ENCODE data around the gene SLC8A1.

The SLC8A1 gene

DNA sequence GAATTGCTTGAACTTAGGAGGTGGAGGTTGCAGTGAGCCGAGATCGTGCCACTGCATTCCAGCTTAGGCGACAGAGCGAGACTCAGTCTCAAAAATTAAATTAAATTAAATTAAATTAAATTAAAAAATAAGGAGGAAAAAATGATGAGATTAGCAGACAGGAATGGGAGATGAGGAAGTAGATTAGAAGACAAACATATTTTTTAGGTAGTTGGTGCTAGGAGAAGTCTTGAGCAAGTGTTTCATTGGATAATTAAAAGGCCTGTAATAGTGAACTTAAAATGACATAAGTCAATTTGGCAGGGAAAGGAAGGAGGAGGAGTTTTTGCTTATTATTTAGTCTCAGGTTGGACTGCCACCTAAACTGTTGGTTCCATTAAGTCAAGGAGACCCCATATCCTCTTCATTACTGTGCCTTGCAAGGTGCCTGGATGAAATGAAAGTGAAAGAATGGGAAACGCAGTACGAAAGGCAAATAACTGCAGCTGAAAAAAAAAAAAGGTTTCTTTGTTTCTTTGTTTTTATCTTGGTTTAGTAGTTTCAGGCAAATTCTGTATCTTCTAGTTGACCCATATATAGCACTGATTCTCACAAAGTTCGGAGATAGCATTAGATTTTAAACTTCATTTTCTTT, 162.0 kb downstream of the SLC8A1 start:
- no peaks in the 10 kb centered on the region for H3K27me3 ChIP-seq (ENCODE audit: control insufficient read depth, insufficient read depth, low read length)
- H3K9me3 ChIP-seq (ENCODE audit: control insufficient read depth, insufficient read depth, low read length) = no peaks in the 10 kb centered on the region
- no peak overlapping the region for H3K9ac ChIP-seq (ENCODE audit: low read depth, low read length)
- no peak overlapping the region for H3K4me3 ChIP-seq (ENCODE audit: low read depth, low read length)
- H3K36me3 ChIP-seq (ENCODE audit: control insufficient read depth, insufficient read depth, low read length) = no peaks in the 10 kb centered on the region
- no peaks in the 10 kb centered on the region for H3K4me1 ChIP-seq (ENCODE audit: control insufficient read depth, insufficient read depth, low read length)

DNA sequence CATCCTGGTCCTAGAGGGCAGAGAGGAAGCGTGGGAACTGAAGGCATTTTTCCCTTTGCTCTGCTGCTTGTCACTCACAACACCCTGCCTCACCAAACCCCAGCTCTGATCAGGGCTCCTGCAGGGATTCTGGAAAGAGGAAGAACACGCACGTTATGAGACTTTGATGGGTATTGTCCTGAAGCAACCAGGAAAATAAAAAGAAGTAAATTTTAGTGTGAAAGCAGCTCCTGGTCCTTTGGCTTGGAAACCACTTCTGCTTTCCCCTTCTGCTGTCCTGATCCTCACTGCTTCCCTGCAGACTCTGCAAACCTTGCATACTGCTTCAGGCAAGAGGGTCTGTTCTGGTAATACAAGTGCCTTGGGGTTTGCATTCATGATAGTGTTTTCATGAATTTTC, 164.1 kb downstream of the SLC8A1 start:
- Histone ChIP-seq H3K27me3 (ENCODE audit: control insufficient read depth, insufficient read depth, low read length) (no peaks in the 10 kb centered on the region), H3K4me3 (ENCODE audit: low read depth, low read length) (no peak overlapping the region), H3K9ac (ENCODE audit: low read depth, low read length) (no peak overlapping the region), H3K4me1 (ENCODE audit: control insufficient read depth, insufficient read depth, low read length) (no peaks in the 10 kb centered on the region), H3K36me3 (ENCODE audit: control insufficient read depth, insufficient read depth, low read length) (no peaks in the 10 kb centered on the region), H3K9me3 (ENCODE audit: control insufficient read depth, insufficient read depth, low read length) (no peaks in the 10 kb centered on the region)

DNA sequence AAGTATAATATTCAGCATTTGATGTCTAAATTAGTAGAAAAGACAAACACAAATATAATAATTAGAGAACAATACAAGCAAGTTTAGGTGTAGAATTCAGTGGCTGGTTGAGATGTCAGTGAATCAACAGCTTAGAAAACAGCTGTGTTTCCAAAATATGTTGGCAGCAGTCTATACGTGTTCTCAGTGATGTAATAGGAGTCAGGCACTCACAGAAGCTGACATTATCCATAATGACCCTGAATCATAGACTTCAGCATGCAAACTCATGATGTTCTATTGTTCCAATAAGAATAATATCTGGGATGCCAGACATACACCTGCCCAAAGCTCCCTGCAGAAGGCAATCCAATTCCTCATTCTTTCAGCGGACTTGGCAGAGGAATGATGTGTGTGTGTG, 164.7 kb downstream of the SLC8A1 start:
- Histone ChIP-seq H3K9me3 (ENCODE audit: control insufficient read depth, insufficient read depth, low read length) (no peaks in the 10 kb centered on the region), H3K4me1 (ENCODE audit: control insufficient read depth, insufficient read depth, low read length) (no peaks in the 10 kb centered on the region), H3K4me3 (ENCODE audit: low read depth, low read length) (no peak overlapping the region), H3K36me3 (ENCODE audit: control insufficient read depth, insufficient read depth, low read length) (no peaks in the 10 kb centered on the region), H3K9ac (ENCODE audit: low read depth, low read length) (no peak overlapping the region), H3K27me3 (ENCODE audit: control insufficient read depth, insufficient read depth, low read length) (no peaks in the 10 kb centered on the region)

DNA sequence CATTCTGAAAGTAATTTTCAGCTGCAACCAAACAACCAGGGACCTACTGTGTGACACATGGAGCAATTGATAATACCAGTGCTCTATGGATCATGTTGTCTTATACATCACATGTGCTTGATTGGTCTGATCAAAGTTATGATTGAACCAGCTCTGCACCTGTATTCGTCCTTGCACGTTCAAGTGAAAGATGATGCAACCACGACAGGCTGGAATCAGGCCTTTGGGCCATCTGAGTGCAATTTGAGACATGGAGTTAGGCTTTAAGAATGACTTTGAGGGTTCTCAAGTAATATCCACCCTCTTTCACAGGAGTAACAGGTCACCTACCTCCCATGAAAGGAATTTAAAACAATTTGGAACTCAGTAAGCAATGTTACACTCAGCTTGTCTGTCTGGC, 165.2 kb downstream of the SLC8A1 start:
- no peak overlapping the region for H3K4me3 ChIP-seq (ENCODE audit: low read depth, low read length)
- H3K36me3 ChIP-seq (ENCODE audit: control insufficient read depth, insufficient read depth, low read length) = no peaks in the 10 kb centered on the region
- H3K27me3 ChIP-seq (ENCODE audit: control insufficient read depth, insufficient read depth, low read length) = no peaks in the 10 kb centered on the region
- H3K4me1 ChIP-seq (ENCODE audit: control insufficient read depth, insufficient read depth, low read length) = no peaks in the 10 kb centered on the region
- no peak overlapping the region for H3K9ac ChIP-seq (ENCODE audit: low read depth, low read length)
- H3K9me3 ChIP-seq (ENCODE audit: control insufficient read depth, insufficient read depth, low read length) = no peaks in the 10 kb centered on the region

DNA sequence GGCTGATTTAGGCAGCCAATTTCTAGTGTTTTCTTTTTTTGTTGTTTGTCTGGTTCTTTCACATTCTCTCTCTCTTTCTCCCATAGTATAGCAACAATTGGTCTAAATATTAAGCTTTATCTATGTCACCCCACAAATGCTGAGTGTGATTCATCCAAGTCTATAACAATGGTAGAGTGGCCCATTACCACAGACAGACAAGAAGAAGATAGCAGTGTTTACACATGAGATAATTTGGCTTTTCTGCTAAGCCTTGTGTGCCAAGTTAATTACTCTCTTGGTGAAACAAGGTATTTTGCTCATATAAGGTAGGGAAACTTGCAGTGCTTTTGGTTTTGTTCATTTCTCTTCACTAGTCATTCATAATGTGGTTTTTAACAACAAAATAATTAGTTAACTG, 166.5 kb downstream of the SLC8A1 start:
- Histone ChIP-seq H3K9ac (ENCODE audit: low read depth, low read length) (no peak overlapping the region), H3K27me3 (ENCODE audit: control insufficient read depth, insufficient read depth, low read length) (no peaks in the 10 kb centered on the region), H3K36me3 (ENCODE audit: control insufficient read depth, insufficient read depth, low read length) (no peaks in the 10 kb centered on the region), H3K9me3 (ENCODE audit: control insufficient read depth, insufficient read depth, low read length) (no peaks in the 10 kb centered on the region), H3K4me1 (ENCODE audit: control insufficient read depth, insufficient read depth, low read length) (no peaks in the 10 kb centered on the region), H3K4me3 (ENCODE audit: low read depth, low read length) (no peak overlapping the region)

DNA sequence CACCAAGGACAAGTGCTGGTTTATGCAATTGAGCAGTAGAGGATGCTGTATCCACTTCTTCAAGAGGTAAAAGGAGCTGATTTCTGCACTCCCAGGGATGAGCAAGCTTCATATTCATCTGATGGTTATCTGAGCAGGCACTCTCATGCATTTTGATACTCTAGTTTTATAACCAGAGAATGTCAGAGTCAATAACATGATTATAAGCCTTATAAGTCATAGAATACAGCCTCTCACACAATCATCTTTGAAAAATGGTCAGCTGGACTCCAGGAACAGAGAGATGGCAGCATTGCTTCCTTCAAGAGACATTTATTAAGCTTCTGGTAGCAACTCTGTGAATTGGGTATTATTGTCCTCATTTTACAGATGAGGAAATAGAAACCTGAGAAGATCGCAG, 167.1 kb downstream of the SLC8A1 start:
- Histone ChIP-seq H3K9ac (ENCODE audit: low read depth, low read length) (no peak overlapping the region), H3K4me1 (ENCODE audit: control insufficient read depth, insufficient read depth, low read length) (no peaks in the 10 kb centered on the region), H3K9me3 (ENCODE audit: control insufficient read depth, insufficient read depth, low read length) (no peaks in the 10 kb centered on the region), H3K27me3 (ENCODE audit: control insufficient read depth, insufficient read depth, low read length) (no peaks in the 10 kb centered on the region), H3K36me3 (ENCODE audit: control insufficient read depth, insufficient read depth, low read length) (no peaks in the 10 kb centered on the region), H3K4me3 (ENCODE audit: low read depth, low read length) (no peak overlapping the region)

DNA sequence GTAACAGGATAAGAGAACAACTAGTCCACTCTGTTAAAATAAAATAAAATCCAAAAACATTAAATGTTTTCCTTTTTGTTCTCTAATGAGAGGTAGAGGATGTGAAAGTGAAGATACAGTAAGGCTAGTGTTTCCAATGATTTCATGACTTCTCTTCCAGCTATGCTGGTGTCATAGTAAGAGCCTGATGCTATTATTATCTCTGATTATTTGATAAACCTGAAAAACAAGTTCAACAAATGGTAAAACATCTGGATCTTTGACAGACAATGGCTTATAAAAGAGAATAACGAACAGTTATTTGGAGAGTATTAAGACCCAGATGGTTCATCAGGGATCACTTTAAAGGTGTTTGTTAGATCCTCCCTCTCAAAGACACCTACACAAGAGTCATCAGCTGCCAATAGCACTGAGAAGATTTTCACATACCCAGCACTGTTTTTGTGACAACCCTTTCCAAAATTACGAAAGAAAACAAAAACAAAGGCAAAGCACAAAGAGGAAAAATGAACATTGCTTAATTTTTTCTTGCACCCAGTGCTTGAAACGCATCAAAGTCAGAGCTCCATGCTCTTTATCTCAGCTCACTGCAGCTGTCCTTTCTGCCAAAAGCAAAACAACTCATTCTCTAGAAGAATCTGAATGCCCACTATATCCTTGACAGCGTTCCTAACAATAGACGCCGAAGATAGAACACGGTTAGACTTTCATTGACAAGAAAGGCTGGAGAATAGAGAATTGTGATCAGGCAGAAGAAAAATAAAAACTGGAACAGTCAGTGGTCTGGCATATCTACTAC, 168.6 kb downstream of the SLC8A1 start:
- H3K4me3 ChIP-seq (ENCODE audit: low read depth, low read length) = no peak overlapping the region
- H3K4me1 ChIP-seq (ENCODE audit: control insufficient read depth, insufficient read depth, low read length) = no peaks in the 10 kb centered on the region

DNA sequence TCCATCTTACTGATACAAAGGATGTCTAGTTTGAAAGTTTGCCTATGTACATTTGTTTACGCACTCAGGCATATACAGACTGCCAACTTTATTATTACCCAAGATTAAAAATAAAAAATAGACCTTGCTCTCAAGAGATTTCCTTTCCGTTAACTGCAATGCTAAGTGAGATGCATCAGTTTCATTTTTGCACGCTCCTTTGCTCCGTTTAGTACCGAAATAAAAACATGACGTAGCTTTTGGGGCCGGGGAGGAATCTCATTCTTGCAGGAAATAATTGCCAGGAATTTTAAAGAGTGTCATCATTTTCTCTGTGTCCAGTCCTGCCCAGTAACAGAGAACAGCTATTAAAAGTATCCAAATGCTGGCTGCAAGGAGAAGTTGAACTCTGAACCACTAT, 169.5 kb downstream of the SLC8A1 start:
- no peak overlapping the region for H3K9ac ChIP-seq (ENCODE audit: low read depth, low read length)
- H3K27me3 ChIP-seq (ENCODE audit: control insufficient read depth, insufficient read depth, low read length) = no peaks in the 10 kb centered on the region
- no peaks in the 10 kb centered on the region for H3K4me1 ChIP-seq (ENCODE audit: control insufficient read depth, insufficient read depth, low read length)
- H3K9me3 ChIP-seq (ENCODE audit: control insufficient read depth, insufficient read depth, low read length) = no peaks in the 10 kb centered on the region
- H3K36me3 ChIP-seq (ENCODE audit: control insufficient read depth, insufficient read depth, low read length) = no peaks in the 10 kb centered on the region
- H3K4me3 ChIP-seq (ENCODE audit: low read depth, low read length) = no peak overlapping the region

More for the DNA sequence above, 168.6 kb downstream of the SLC8A1 start:
- Histone ChIP-seq H3K9ac (ENCODE audit: low read depth, low read length) (no peak overlapping the region), H3K9me3 (ENCODE audit: control insufficient read depth, insufficient read depth, low read length) (no peaks in the 10 kb centered on the region), H3K27me3 (ENCODE audit: control insufficient read depth, insufficient read depth, low read length) (no peaks in the 10 kb centered on the region), H3K36me3 (ENCODE audit: control insufficient read depth, insufficient read depth, low read length) (no peaks in the 10 kb centered on the region)

DNA sequence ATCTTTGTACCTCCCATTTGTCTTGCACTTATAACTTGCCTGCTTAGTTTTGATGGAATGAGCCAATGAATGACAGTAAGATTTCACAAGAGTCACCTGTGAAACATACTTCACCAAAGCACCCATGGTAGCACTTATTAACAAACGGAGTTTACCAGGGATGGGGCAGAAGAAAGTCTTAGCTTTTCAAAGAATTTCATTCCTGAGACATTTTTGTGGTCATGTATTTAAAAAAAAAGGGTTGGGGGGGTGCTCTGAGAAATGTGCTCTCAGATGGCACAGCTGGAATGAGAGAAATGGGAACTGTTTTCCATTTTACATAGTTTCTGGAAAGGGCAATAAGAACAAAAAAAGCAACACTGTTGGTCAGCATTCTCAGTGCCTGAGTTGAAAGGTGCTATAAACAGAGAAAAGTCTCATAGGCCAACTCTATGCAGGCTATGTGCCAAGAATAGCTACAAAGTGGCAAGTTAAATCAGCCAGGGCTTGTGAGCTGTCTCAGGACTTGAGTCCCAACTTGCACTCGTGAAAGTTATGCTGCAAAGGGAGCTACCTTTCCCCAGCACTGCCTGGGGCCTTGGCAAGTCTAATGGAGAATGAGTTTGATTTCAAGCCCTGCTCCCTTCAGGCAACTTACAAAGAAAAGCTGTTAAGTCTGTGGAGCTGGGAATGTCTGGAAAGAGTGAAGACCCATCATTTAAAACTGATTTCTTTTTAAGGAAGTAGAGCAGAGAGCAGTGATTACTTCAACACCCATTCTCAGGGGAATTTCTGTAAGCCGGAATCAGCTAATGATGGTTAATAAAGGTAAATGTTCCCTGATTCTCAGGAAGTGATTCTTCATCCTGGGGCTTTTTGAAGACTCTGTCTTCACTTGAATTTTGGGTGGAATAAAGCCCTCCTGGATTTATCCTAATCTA, 170.6 kb downstream of the SLC8A1 start:
- no peak overlapping the region for H3K9ac ChIP-seq (ENCODE audit: low read depth, low read length)
- H3K4me1 ChIP-seq (ENCODE audit: control insufficient read depth, insufficient read depth, low read length) = no peaks in the 10 kb centered on the region
- H3K27me3 ChIP-seq (ENCODE audit: control insufficient read depth, insufficient read depth, low read length) = no peaks in the 10 kb centered on the region

DNA sequence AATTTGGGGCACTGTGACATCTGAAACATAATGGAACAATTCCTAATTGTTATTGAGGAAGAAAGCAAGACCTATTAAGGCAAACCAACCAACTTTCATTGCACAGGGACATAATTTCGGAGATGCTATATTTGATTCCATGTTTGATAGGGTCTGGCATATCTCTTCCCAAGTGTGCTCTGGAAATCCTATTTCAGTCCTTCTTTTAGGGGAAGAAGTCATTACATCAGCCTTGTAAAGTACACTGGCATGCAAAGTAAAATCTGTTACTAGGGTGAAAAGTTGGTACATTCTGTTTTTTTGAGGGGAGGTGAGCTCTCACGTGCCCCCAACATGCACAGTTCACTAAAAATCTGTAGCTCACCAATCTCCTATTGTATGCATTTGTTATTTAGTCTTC, 172.4 kb downstream of the SLC8A1 start:
- Histone ChIP-seq H3K9ac (ENCODE audit: low read depth, low read length) (no peak overlapping the region), H3K4me1 (ENCODE audit: control insufficient read depth, insufficient read depth, low read length) (no peaks in the 10 kb centered on the region), H3K4me3 (ENCODE audit: low read depth, low read length) (no peak overlapping the region), H3K27me3 (ENCODE audit: control insufficient read depth, insufficient read depth, low read length) (no peaks in the 10 kb centered on the region), H3K36me3 (ENCODE audit: control insufficient read depth, insufficient read depth, low read length) (no peaks in the 10 kb centered on the region), H3K9me3 (ENCODE audit: control insufficient read depth, insufficient read depth, low read length) (no peaks in the 10 kb centered on the region)

More for the DNA sequence above, 170.6 kb downstream of the SLC8A1 start:
- no peak overlapping the region for H3K4me3 ChIP-seq (ENCODE audit: low read depth, low read length)
- no peaks in the 10 kb centered on the region for H3K36me3 ChIP-seq (ENCODE audit: control insufficient read depth, insufficient read depth, low read length)
- H3K9me3 ChIP-seq (ENCODE audit: control insufficient read depth, insufficient read depth, low read length) = no peaks in the 10 kb centered on the region

DNA sequence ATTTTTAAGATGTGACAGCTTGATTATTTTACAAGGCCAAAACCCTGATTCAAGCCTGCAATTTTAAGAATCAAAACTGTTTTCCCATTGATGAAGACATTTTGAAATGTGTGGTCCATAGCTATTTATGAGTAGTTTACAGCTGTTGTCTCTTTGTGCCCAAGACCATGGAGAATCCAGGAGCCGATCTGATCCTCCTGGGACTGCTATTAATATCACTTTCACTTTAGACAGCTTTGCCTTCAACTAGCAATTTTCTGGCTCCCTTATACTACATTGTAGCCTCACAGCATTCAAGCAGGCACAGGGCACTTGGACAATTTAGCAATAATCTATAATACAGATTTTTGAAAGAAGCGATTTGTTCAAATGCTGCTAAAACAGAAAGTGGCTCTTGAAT, 172.9 kb downstream of the SLC8A1 start:
- Histone ChIP-seq H3K36me3 (ENCODE audit: control insufficient read depth, insufficient read depth, low read length) (no peaks in the 10 kb centered on the region), H3K4me1 (ENCODE audit: control insufficient read depth, insufficient read depth, low read length) (no peaks in the 10 kb centered on the region), H3K4me3 (ENCODE audit: low read depth, low read length) (no peak overlapping the region), H3K27me3 (ENCODE audit: control insufficient read depth, insufficient read depth, low read length) (no peaks in the 10 kb centered on the region), H3K9ac (ENCODE audit: low read depth, low read length) (no peak overlapping the region), H3K9me3 (ENCODE audit: control insufficient read depth, insufficient read depth, low read length) (no peaks in the 10 kb centered on the region)
